Neural progenitor cell (in vitro differentiated cells): ENCODE results near the gene WDR74. TPM values are rescaled to one million over a fixed set of nuclear protein-coding genes. Genes with fewer than 3 reads are reported as not detected.

Experiments
- DNase-seq: peaks from one replicate; pipeline ENCODE4 v3.0.0-alpha.2; 2016; ENCODE audit warnings: low spot score
- H2AFZ ChIP-seq: fragments of 200-600 bp; sonication (generic); replicated peaks from 2 replicates; pipeline ENCODE4 v1.6.1; 2016; ENCODE audit warnings: antibody characterized with exemption
- H3F3A ChIP-seq: fragments of 200-600 bp; sonication (generic); 2 replicates; pipeline ENCODE4 v1.6.1; 2016; ENCODE audit warnings: antibody characterized with exemption, low read depth
- H3K27ac ChIP-seq: fragments of 200-600 bp; sonication (generic); 2 replicates; pipeline ENCODE4 v1.5.1; 2016; ENCODE audit warnings: mild to moderate bottlenecking
- H3K27me3 ChIP-seq: fragments of 200-600 bp; sonication (generic); 2 replicates; pipeline ENCODE4 v1.6.1; 2016; ENCODE audit warnings: mild to moderate bottlenecking, moderate library complexity
- H3K36me3 ChIP-seq: fragments of 200-600 bp; sonication (generic); 2 replicates; pipeline ENCODE4 v1.5.1; 2016
- H3K4me1 ChIP-seq: fragments of 200-600 bp; sonication (generic); 2 replicates; pipeline ENCODE4 v1.6.1; 2016; ENCODE audit warnings: mixed run types
- H3K4me2 ChIP-seq: fragments of 200-600 bp; sonication (generic); 2 replicates; pipeline ENCODE4 v1.6.1; 2016
- H3K4me3 ChIP-seq: fragments of 200-600 bp; sonication (generic); 2 replicates; pipeline ENCODE4 v1.5.1; 2016
- H3K79me2 ChIP-seq: fragments of 200-600 bp; sonication (generic); 2 replicates; pipeline ENCODE4 v1.6.1; 2016; ENCODE audit warnings: low read depth
- H3K9ac ChIP-seq: fragments of 200-600 bp; sonication (generic); 2 replicates; pipeline ENCODE4 v1.6.1; 2016
- H3K9me3 ChIP-seq: fragments of 200-600 bp; sonication (generic); 2 replicates; pipeline ENCODE4 v1.5.1; 2016; ENCODE audit warnings: low read depth
- H4K20me1 ChIP-seq: fragments of 200-600 bp; sonication (generic); 2 replicates; pipeline ENCODE4 v1.6.1; 2016; ENCODE audit warnings: low read depth
- H3K27ac Mint-ChIP-seq: 3 replicates; pipeline ENCODE4 v1.8.0; 2021; ENCODE audit warnings: mixed read lengths
- H3K27me3 Mint-ChIP-seq: 2 replicates; pipeline ENCODE4 v1.8.0; 2022; ENCODE audit warnings: low read depth, mild to moderate bottlenecking, inconsistent platforms, moderate library complexity, mixed read lengths; ENCODE audit not compliant: insufficient read depth
- H3K36me3 Mint-ChIP-seq: 3 replicates; pipeline ENCODE4 v1.8.0; 2021; ENCODE audit warnings: mixed read lengths
- H3K4me1 Mint-ChIP-seq: 3 replicates; pipeline ENCODE4 v1.8.0; 2021; ENCODE audit warnings: mixed read lengths
- H3K4me3 Mint-ChIP-seq: 3 replicates; pipeline ENCODE4 v1.8.0; 2021; ENCODE audit warnings: mild to moderate bottlenecking, moderate library complexity, mixed read lengths
- H3K9me3 Mint-ChIP-seq: 3 replicates; pipeline ENCODE4 v1.8.0; 2020; ENCODE audit warnings: mixed read lengths
- EZH2 ChIP-seq: fragments of 200-600 bp; sonication (generic); IDR thresholded peaks from 2 replicates; pipeline ENCODE4 v1.6.1; 2017; ENCODE audit warnings: antibody characterized with exemption, mild to moderate bottlenecking, moderate library complexity
- EZH2phosphoT487 ChIP-seq: fragments of 200-600 bp; sonication (generic); IDR thresholded peaks from 2 replicates; pipeline ENCODE4 v1.6.1; 2017; ENCODE audit warnings: antibody characterized with exemption
- total RNA-seq: library from RNA; depleted of rRNA; stranded (reverse); fragments of >200 nt; gene quantifications from 2 replicates; pipeline ENCODE4 v1.2.3, GENCODE V29; 2015; ENCODE audit warnings: low replicate concordance
- TF ChIP-seq, protein P1 (sequence below): fragments of 200-600 bp; sonication (generic); IDR thresholded peaks from 2 replicates; pipeline ENCODE4 v1.5.1; 2017; ENCODE audit warnings: antibody characterized with exemption, mild to moderate bottlenecking

The WDR74 gene
- total RNA-seq, 1 donor from 2014 or later: 40.0 TPM

DNA sequence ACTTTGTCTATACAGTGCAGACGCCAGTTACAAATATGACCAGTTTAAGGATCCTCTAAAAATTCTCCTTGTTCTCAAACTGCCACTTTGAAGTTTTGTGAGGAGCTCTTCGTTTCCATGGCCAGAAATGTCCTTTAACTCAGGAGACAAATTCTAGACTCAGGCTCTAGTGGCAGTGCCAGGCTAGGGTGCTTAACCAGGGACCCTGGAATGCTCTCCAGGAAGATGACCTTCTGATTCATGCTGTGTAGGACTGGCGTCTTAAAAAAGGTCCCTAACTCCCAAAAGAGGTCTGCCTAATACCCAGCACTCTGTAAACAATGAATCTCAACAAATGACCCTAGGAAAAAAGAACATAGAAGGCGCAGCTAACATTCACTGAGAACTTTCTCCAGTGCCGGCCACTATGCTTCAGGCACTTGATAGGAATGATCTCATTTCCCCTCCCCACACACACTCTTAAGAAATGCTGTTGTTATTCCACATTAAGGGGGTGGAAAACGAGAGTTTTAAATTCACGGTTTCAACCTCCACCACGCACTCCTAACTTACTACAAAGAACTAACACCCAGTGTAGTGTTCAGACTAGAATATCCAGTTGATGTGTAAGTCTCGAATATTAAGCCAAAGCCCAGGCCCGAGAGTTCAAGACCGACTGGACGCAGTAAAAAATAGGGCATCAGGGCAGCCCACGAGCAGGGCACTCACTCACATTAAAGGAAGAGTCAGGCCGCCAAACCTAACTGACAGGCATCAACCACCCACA, 34.9 kb downstream of the WDR74 start:
- Mint-ChIP-seq H3K9me3 (no peaks in the 10 kb centered on the region), H3K27me3 (peaks cover 8% of the 10 kb centered on the region), H3K4me3 (peak overlapping the region; percentile 100), H3K27ac (peak overlapping the region; percentile 27), H3K4me1 (peaks cover 26% of the 10 kb centered on the region), H3K36me3 (peaks cover 29% of the 10 kb centered on the region)
- peaks cover 15% of the 10 kb centered on the region for H4K20me1 ChIP-seq
- H3K4me2 ChIP-seq: peak overlapping the region; percentile 89
- no peak for DNase-seq
- no peaks in the 10 kb centered on the region for H3K27me3 ChIP-seq
- H3K4me1 ChIP-seq: peaks cover 10% of the 10 kb centered on the region
- peak overlapping the region; percentile 76 for H3K9ac ChIP-seq
- H3F3A ChIP-seq: peaks cover 16% of the 10 kb centered on the region
- no peaks in the 10 kb centered on the region for H3K9me3 ChIP-seq
- no peaks in the 10 kb centered on the region for H3K36me3 ChIP-seq
- no peak overlapping the region for H3K27ac ChIP-seq
- H2AFZ ChIP-seq: no peak overlapping the region
- TF ChIP-seq EZH2phosphoT487: no peak
- TF ChIP-seq, protein P1, sequence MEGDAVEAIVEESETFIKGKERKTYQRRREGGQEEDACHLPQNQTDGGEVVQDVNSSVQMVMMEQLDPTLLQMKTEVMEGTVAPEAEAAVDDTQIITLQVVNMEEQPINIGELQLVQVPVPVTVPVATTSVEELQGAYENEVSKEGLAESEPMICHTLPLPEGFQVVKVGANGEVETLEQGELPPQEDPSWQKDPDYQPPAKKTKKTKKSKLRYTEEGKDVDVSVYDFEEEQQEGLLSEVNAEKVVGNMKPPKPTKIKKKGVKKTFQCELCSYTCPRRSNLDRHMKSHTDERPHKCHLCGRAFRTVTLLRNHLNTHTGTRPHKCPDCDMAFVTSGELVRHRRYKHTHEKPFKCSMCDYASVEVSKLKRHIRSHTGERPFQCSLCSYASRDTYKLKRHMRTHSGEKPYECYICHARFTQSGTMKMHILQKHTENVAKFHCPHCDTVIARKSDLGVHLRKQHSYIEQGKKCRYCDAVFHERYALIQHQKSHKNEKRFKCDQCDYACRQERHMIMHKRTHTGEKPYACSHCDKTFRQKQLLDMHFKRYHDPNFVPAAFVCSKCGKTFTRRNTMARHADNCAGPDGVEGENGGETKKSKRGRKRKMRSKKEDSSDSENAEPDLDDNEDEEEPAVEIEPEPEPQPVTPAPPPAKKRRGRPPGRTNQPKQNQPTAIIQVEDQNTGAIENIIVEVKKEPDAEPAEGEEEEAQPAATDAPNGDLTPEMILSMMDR: no peak
- peak overlapping the region; percentile 83 for H3K4me3 ChIP-seq
- H3K79me2 ChIP-seq: peaks cover 20% of the 10 kb centered on the region

DNA sequence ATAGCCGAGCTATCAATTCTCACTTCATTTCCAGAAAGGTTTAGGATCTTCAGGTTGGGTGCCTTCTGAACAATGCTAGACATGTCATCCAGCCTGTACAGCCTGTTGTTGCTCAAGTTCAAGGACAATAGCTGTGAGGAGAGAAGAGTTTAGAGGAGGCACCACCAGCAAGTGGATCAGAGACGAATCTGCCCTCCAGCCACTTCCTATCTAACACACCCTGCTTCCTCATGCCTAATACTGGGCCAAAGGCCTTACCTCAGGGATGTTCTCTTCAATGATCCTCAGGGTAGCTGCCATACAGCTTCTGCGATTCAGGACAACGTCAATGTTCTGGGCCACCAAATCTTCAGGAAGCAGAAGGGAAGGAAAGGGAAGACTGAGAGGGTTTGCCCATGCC, 38.3 kb downstream of the WDR74 start:
- Histone ChIP-seq H3K27ac (no peak overlapping the region), H3K9me3 (no peaks in the 10 kb centered on the region), H3K4me1 (peaks cover 4% of the 10 kb centered on the region), H3K36me3 (no peaks in the 10 kb centered on the region), H3F3A (peaks cover 6% of the 10 kb centered on the region), H4K20me1 (peaks cover 20% of the 10 kb centered on the region), H2AFZ (no peak overlapping the region), H3K4me3 (no peak overlapping the region), H3K27me3 (no peaks in the 10 kb centered on the region), H3K9ac (no peak overlapping the region), H3K4me2 (no peak overlapping the region), H3K79me2 (peaks cover 20% of the 10 kb centered on the region)
- Mint-ChIP-seq H3K4me1 (peaks cover 17% of the 10 kb centered on the region), H3K36me3 (peaks cover 42% of the 10 kb centered on the region), H3K4me3 (no peak overlapping the region), H3K27me3 (peaks cover 4% of the 10 kb centered on the region), H3K9me3 (no peaks in the 10 kb centered on the region), H3K27ac (no peak overlapping the region)
- no peak for DNase-seq
- TF ChIP-seq EZH2 (no peak), EZH2phosphoT487 (no peak)
- TF ChIP-seq, protein P1: no peak

DNA sequence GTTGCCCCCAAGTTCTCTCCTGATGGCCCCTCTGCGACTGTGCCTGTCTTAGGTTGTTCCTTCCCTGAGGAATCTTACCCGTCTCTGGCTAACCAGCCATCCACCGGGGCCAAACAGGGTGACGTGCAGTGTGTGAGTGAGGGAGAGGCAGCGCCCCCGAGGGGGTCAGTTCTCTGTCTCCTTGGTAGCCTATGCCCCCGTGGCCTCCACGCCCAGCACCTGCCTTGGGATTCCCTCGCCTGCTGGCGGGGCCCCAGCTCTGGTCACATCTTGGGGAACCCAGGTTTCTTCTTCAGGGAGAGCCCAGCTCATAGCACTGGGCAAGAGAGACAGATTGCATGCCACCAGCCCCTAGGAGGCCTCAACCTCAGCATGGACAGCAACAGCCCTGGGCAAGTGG, 39.9 kb downstream of the WDR74 start:
- Histone ChIP-seq H2AFZ (no peak overlapping the region), H3K9me3 (no peaks in the 10 kb centered on the region), H3K36me3 (peaks cover 4% of the 10 kb centered on the region), H3K4me1 (no peaks in the 10 kb centered on the region), H4K20me1 (peaks cover 17% of the 10 kb centered on the region), H3K4me3 (no peak overlapping the region), H3F3A (no peaks in the 10 kb centered on the region), H3K9ac (no peak overlapping the region), H3K79me2 (peaks cover 13% of the 10 kb centered on the region), H3K27ac (no peak overlapping the region), H3K27me3 (no peaks in the 10 kb centered on the region), H3K4me2 (no peak overlapping the region)
- H3K4me3 Mint-ChIP-seq: no peak overlapping the region
- H3K27ac Mint-ChIP-seq: no peak overlapping the region
- peaks cover 2% of the 10 kb centered on the region for H3K27me3 Mint-ChIP-seq
- DNase-seq: no peak
- peaks cover 12% of the 10 kb centered on the region for H3K4me1 Mint-ChIP-seq
- peaks cover 54% of the 10 kb centered on the region for H3K36me3 Mint-ChIP-seq
- H3K9me3 Mint-ChIP-seq: no peaks in the 10 kb centered on the region
- no peak for TF ChIP-seq EZH2

DNA sequence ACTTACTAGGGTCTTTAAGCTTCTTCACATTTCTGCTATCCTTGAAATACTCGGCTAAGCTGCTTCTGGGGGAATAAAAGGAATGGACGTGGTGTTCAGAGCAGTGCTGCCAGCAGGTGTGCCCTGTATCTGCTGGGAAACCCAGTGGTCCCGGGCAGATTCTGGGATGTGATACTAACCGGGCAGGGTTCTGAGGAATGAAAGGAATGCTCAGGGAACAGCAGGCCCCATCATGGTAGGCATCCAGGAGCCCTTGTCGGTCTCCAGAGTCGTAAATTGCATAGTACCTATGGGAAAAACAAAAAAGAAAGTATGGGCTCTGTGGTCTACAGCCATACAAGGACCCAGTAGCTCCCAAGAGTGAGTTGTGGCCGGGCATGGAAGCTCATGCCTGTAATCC, 43.1 kb downstream of the WDR74 start:
- peaks cover 6% of the 10 kb centered on the region for H3K36me3 ChIP-seq
- H3K4me1 Mint-ChIP-seq: peaks cover 9% of the 10 kb centered on the region

More for the DNA sequence above, 43.1 kb downstream of the WDR74 start:
- no peaks in the 10 kb centered on the region for H3K9me3 Mint-ChIP-seq
- peaks cover 5% of the 10 kb centered on the region for H4K20me1 ChIP-seq
- H3K27ac Mint-ChIP-seq: no peak overlapping the region
- no peak overlapping the region for H3K27ac ChIP-seq
- H3K4me1 ChIP-seq: no peaks in the 10 kb centered on the region
- no peak overlapping the region for H3K4me3 Mint-ChIP-seq
- DNase-seq: no peak
- H3K9ac ChIP-seq: no peak overlapping the region
- no peak overlapping the region for H2AFZ ChIP-seq
- no peaks in the 10 kb centered on the region for H3K27me3 ChIP-seq
- H3K4me3 ChIP-seq: no peak overlapping the region
- TF ChIP-seq EZH2: no peak
- peaks cover 40% of the 10 kb centered on the region for H3K36me3 Mint-ChIP-seq
- peaks cover 5% of the 10 kb centered on the region for H3K79me2 ChIP-seq
- peaks cover 18% of the 10 kb centered on the region for H3F3A ChIP-seq
- H3K9me3 ChIP-seq: no peaks in the 10 kb centered on the region
- H3K27me3 Mint-ChIP-seq: peaks cover 6% of the 10 kb centered on the region
- no peak overlapping the region for H3K4me2 ChIP-seq
